Activated CD8-positive, alpha-beta memory T cell treated with anti-CD3 and anti-CD28 coated beads, Interleukin-2, amount 10 ng/mL, durations not matched to agents 7 days and 5 days (primary cell): Measurements from ENCODE around the gene ATF7IP2. TPM values are rescaled to one million over a fixed set of nuclear protein-coding genes. Genes with fewer than 3 reads are reported as not detected.
A peak's percentile ranks its signal among the peaks of the same experiment; 100 is the strongest.
"Not testable (repeated sequence)": the region's sequence is repeated elsewhere in the genome, so short reads cannot be mapped to it uniquely, and the experiment has no call there.

Source experiments
- ATAC-seq: fragments of 150-1000 bp; cut with Tn5 transposase; one replicate; pipeline ENCODE4 v1.10.0; 2021; ENCODE audit warnings: moderate library complexity
- CTCF ChIA-PET: fragments of 350-600 bp; sonication (Branson Sonifier 250); formaldehyde crosslinking; loops from one replicate; lab custom pipeline; 2021; ENCODE audit warnings: antibody characterized with exemption; lab: Charles Lee
- DNase-seq: peaks from one replicate; pipeline ENCODE4 v3.0.0-alpha.2; 2020
- H3K27ac Mint-ChIP-seq: one replicate; pipeline ENCODE4 v1.8.0; 2021; ENCODE audit warnings: mild to moderate bottlenecking, mixed read lengths
- H3K27me3 Mint-ChIP-seq: one replicate; pipeline ENCODE4 v1.8.0; 2021; ENCODE audit warnings: mixed read lengths
- H3K36me3 Mint-ChIP-seq: one replicate; pipeline ENCODE4 v1.8.0; 2021; ENCODE audit warnings: mild to moderate bottlenecking, mixed read lengths
- H3K4me1 Mint-ChIP-seq: one replicate; pipeline ENCODE4 v1.8.0; 2021; ENCODE audit warnings: mixed read lengths
- H3K4me3 Mint-ChIP-seq: one replicate; pipeline ENCODE4 v1.8.0; 2021; ENCODE audit warnings: mild to moderate bottlenecking, moderate library complexity, mixed read lengths
- H3K9me3 Mint-ChIP-seq: one replicate; pipeline ENCODE4 v1.8.0; 2022; ENCODE audit warnings: low read depth, mixed read lengths
- total RNA-seq, 2 experiments: library from RNA; stranded (reverse); gene quantifications; one replicate each; pipeline ENCODE4 v1.2.3, GENCODE V29; 2021

Gene ATF7IP2
- total RNA-seq, 2 experiments from 2014 or later, result 17.7 to 18.7 TPM

DNA sequence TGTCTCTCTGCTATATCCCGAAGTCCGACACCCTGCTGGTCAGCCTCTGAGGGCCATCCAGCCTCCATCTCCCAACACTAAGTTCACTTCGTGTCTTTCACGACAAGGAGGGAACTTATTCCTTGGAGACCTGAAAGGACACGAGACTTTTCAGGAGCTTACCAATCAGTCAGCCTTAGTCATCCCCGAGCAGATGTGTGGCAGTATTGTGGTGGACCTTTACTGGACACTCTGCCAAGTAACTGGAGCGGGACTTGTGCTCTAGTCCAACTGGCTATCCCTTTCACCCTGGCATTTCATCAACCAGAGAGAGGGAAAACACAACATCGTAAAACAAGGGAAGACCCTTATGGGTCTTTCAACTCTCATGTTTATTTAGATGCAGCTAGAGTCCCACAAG is 107.4 kb downstream of the ATF7IP2 start:
- H3K27me3 Mint-ChIP-seq, result peaks cover 3% of the 10 kb centered on the region
- no peaks in the 10 kb centered on the region for H3K4me1 Mint-ChIP-seq
- no peak for ATAC-seq
- no peak overlapping the region for H3K27ac Mint-ChIP-seq
- CTCF ChIA-PET, result no interaction called here
- peaks cover 7% of the 10 kb centered on the region for H3K9me3 Mint-ChIP-seq
- H3K36me3 Mint-ChIP-seq, result peaks cover 1% of the 10 kb centered on the region
- H3K4me3 Mint-ChIP-seq, result no peak overlapping the region
- no peak for DNase-seq

GRCh38 chr16:10494343-10495030 is 108.6 kb downstream of the ATF7IP2 start:
- DNase-seq (no peak), ATAC-seq (no peak)
- H3K36me3 Mint-ChIP-seq, result peaks cover 1% of the 10 kb centered on the region
- CTCF ChIA-PET, result no interaction called here
- H3K4me1 Mint-ChIP-seq, result no peaks in the 10 kb centered on the region
- H3K4me3 Mint-ChIP-seq, result no peak overlapping the region
- no peak overlapping the region for H3K27ac Mint-ChIP-seq
- peaks cover 7% of the 10 kb centered on the region for H3K9me3 Mint-ChIP-seq
- peaks cover 3% of the 10 kb centered on the region for H3K27me3 Mint-ChIP-seq

DNA sequence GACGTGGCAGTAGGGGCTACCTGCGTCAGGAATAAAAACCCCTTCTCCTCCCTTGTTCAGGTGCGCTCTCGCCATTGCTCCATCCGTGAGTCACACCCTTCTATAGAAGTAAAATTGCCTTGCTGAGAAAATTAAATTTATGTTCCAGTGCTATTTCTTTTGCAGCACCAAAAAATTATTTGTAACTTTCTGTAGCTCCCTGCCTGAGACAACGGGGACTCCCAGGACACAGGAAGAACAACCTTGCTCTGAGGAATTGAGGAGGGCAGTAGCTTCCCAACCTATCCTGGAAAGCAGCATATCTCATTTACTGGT is 109.1 kb downstream of the ATF7IP2 start:
- Mint-ChIP-seq H3K9me3 (peaks cover 7% of the 10 kb centered on the region), H3K27ac (no peak overlapping the region), H3K36me3 (peaks cover 1% of the 10 kb centered on the region), H3K4me3 (no peak overlapping the region), H3K27me3 (peaks cover 3% of the 10 kb centered on the region), H3K4me1 (no peaks in the 10 kb centered on the region)
- no peak for ATAC-seq
- CTCF ChIA-PET, result no interaction called here
- DNase-seq, result no peak

DNA sequence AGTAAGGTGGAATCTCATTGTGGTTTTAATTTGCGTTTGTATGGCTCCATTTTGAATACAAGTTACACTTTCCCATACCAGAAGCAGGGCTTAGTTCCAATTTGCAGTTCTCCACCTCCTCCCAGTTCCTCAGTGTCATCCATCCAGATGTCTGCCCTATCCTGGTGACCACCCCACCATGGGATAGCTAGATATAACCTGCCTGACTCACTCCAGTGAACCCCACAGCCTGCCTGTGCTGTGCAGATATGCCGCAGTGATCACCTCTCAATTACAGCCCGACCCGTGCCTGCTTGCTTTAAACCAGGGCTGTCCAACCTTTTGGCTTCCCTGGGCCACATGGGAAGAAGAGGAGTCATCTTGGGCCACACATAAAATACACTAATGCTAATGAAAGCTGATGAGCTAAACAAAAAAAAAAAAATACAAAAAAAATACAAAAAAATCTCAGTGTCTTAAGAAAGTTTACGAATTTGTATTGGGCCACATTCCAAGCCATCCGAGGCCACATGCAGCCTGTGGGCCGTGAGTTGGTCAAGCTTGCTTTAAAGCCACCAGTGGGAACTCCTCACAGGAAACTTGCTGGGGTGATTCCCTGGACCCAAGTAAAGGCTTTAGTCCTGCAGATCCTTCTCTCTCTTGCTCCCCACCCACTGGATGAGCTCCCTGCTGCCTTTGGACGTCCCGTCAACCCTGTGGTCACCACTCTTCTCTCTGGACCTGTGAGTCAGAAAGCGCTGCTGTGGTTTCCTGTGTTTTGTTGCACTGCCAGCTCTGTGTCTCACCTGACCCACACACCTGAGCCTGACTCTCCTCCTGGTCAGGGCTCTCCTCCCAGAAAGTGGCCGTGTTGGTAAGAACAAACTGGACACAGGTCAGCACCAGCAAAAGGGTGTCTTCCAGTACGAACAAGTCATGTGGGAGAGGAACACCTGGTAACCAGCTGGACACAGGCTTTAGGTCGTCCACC is 111.6 kb downstream of the ATF7IP2 start:
- H3K27me3 Mint-ChIP-seq, result no peaks in the 10 kb centered on the region

GRCh38 chr16:10500582-10500981 is 114.7 kb downstream of the ATF7IP2 start:
- Mint-ChIP-seq H3K4me1 (no peaks in the 10 kb centered on the region), H3K27ac (no peak overlapping the region), H3K9me3 (no peaks in the 10 kb centered on the region), H3K4me3 (no peak overlapping the region), H3K27me3 (no peaks in the 10 kb centered on the region), H3K36me3 (no peaks in the 10 kb centered on the region)
- DNase-seq (peak; percentile 41), ATAC-seq (no peak)
- CTCF ChIA-PET, result interaction anchor here (1.5 kb wide), 1 partner anchor 179 kb away, joined by 5 read pairs; no protein-coding TSS in a partner anchor

More for the DNA sequence above, 111.6 kb downstream of the ATF7IP2 start:
- CTCF ChIA-PET, result interaction anchor here (0.7 to 1.3 kb wide), 4 partner anchors 14 to 183 kb away, joined by 3 to 4 read pairs (median 3); no protein-coding TSS in a partner anchor
- Mint-ChIP-seq H3K36me3 (peaks cover 1% of the 10 kb centered on the region), H3K27ac (no peak overlapping the region), H3K9me3 (peaks cover 7% of the 10 kb centered on the region), H3K4me3 (no peak overlapping the region), H3K4me1 (no peaks in the 10 kb centered on the region)
- ATAC-seq (peak; percentile 35), DNase-seq (peak; percentile 54)

- CTCF ChIA-PET, result interaction anchor here (1.5 kb wide), 1 partner anchor 179 kb away, joined by 5 read pairs; no protein-coding TSS in a partner anchor
- no peaks in the 10 kb centered on the region for H3K4me1 Mint-ChIP-seq
- H3K27me3 Mint-ChIP-seq, result no peaks in the 10 kb centered on the region
- no peak overlapping the region for H3K27ac Mint-ChIP-seq
- no peak overlapping the region for H3K4me3 Mint-ChIP-seq
- peak; percentile 41 for DNase-seq
- ATAC-seq, result peak; percentile 62
- H3K36me3 Mint-ChIP-seq, result no peaks in the 10 kb centered on the region
- H3K9me3 Mint-ChIP-seq, result no peaks in the 10 kb centered on the region
These were observed 115.3 kb downstream of the ATF7IP2 start for GRCh38 chr16:10501016-10501607.

- Mint-ChIP-seq H3K27ac (no peak overlapping the region), H3K9me3 (no peaks in the 10 kb centered on the region), H3K27me3 (no peaks in the 10 kb centered on the region), H3K36me3 (no peaks in the 10 kb centered on the region), H3K4me3 (no peak overlapping the region), H3K4me1 (no peaks in the 10 kb centered on the region)
- DNase-seq, result no peak
- no peak for ATAC-seq
- CTCF ChIA-PET, result interaction anchor here (1.1 kb wide), 1 partner anchor 169 kb away, joined by 3 read pairs; no protein-coding TSS in a partner anchor
These were observed 116.9 kb downstream of the ATF7IP2 start for GRCh38 chr16:10502776-10503175.

DNA sequence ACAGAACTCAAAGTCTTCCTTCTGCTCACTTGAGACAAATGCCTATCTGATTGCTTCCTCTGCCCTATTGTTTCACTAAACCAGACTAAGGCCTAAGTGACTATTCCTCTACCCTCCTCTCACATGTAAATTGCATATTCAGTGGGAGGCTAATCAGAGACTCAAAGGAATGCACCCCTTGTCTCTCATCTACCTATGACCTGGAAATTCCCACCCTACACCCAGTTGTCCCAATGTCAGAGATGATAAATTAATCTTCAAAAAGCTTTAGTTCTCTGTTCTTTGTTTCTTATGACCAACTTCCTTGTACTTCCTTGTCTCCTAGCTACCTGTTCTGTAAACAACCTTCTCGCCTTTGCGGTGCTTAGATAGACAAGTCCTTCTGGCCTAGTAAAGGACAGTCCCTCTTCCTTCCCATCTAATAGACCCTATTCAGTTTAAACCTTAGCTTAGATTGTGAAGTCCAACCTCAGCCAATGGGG is 118.6 kb downstream of the ATF7IP2 start:
- no peak overlapping the region for H3K27ac Mint-ChIP-seq
- CTCF ChIA-PET, result interaction anchor here (0.7 to 2.1 kb wide), 5 partner anchors 18 to 248 kb away, joined by 3 to 9 read pairs (median 3); no protein-coding TSS in a partner anchor
- H3K9me3 Mint-ChIP-seq, result no peaks in the 10 kb centered on the region
- ATAC-seq (no peak), DNase-seq (no peak)
- H3K36me3 Mint-ChIP-seq, result no peaks in the 10 kb centered on the region
- H3K4me1 Mint-ChIP-seq, result no peaks in the 10 kb centered on the region
- H3K4me3 Mint-ChIP-seq, result no peak overlapping the region
- peaks cover under 1% of the 10 kb centered on the region for H3K27me3 Mint-ChIP-seq

DNA sequence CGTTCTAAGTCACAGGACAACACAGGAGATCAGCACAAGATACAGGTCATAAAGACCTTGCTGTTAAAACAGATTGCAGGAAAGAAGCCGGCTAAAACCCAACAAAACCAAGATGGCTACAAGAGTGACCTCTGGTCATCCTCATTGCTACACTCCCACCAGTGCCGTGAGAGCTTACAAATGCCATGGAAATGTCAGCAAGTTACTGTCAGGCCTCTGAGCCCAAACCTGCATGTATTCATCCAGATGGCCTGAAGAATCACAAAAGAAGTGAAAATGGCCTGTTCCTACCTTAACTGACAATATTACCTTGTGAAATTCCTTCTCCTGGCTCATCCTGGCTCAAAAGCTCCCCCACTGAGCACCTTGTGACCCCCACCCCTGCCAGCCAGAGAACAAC is 119.4 kb downstream of the ATF7IP2 start:
- H3K27ac Mint-ChIP-seq, H3K4me3 Mint-ChIP-seq, H3K9me3 Mint-ChIP-seq, H3K4me1 Mint-ChIP-seq, ATAC-seq, H3K27me3 Mint-ChIP-seq, H3K36me3 Mint-ChIP-seq, DNase-seq: not testable (repeated sequence)
- CTCF ChIA-PET, result interaction anchor here (0.7 to 2.1 kb wide), 4 partner anchors 18 to 248 kb away, joined by 3 to 9 read pairs (median 4); no protein-coding TSS in a partner anchor

DNA sequence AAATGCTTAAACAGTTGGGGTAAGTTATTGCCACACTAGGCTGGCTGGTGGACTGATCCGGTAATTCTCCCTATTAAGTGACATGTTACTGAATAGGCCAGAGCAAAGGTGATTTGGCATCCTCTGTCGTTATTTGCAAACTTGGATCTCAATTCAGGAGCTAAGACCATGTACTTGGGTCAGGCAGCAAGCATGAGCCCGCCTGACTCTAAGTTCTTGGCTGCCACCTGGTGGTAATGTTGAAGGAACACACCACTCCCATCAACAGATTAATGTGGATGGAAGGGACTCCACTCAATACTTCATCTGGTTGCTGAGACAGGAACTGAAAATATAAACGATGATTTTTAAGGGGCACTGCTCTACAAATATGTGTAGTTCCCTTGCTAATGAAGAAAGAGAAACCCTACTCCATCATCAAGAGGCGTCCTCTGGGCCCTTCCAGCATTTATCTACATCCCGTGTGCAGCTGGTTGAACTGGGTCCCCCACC is 123.7 kb downstream of the ATF7IP2 start:
- no peaks in the 10 kb centered on the region for H3K9me3 Mint-ChIP-seq
- H3K4me1 Mint-ChIP-seq, result peaks cover 3% of the 10 kb centered on the region
- CTCF ChIA-PET, result interaction anchor here (0.7 to 5.2 kb wide), 9 partner anchors 176 to 254 kb away, joined by 3 to 44 read pairs (median 5); no protein-coding TSS in a partner anchor
- DNase-seq, result peak; percentile 75
- H3K27ac Mint-ChIP-seq, result no peak overlapping the region
- peaks cover 19% of the 10 kb centered on the region for H3K27me3 Mint-ChIP-seq
- no peak overlapping the region for H3K4me3 Mint-ChIP-seq
- no peaks in the 10 kb centered on the region for H3K36me3 Mint-ChIP-seq
- ATAC-seq, result peak; percentile 84

DNA sequence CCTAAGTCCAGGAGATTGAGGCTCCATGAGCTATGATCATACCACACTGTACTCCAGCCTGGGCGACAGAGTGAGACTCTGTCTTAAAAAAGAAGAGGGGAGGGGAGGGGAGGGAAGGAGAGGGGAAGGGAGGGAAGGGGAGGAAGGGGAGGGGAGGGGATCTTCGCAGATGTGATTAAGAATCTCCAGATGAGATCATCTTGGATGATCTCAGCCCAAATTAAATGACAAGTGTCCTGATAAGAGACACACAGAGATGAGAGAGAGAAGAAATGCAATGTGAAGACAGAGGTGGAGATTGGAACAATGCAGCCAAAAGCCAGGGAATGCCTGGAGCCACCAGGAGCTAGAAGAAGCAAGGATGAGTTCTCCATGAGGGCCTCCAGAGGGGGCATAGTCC is 124.4 kb downstream of the ATF7IP2 start:
- H3K27me3 Mint-ChIP-seq, result peaks cover 19% of the 10 kb centered on the region
- ATAC-seq, result no peak
- CTCF ChIA-PET, result interaction anchor here (1.3 to 5.2 kb wide), 6 partner anchors 191 to 255 kb away, joined by 3 to 44 read pairs (median 6); no protein-coding TSS in a partner anchor
- no peak overlapping the region for H3K4me3 Mint-ChIP-seq
- H3K9me3 Mint-ChIP-seq, result no peaks in the 10 kb centered on the region
- peaks cover 3% of the 10 kb centered on the region for H3K4me1 Mint-ChIP-seq
- H3K36me3 Mint-ChIP-seq, result no peaks in the 10 kb centered on the region
- DNase-seq, result no peak
- H3K27ac Mint-ChIP-seq, result no peak overlapping the region

GRCh38 chr16:10511829-10512228 is 126.0 kb downstream of the ATF7IP2 start:
- Mint-ChIP-seq H3K27me3 (peaks cover 19% of the 10 kb centered on the region), H3K9me3 (no peaks in the 10 kb centered on the region), H3K27ac (no peak overlapping the region), H3K4me1 (peaks cover 3% of the 10 kb centered on the region), H3K4me3 (no peak overlapping the region), H3K36me3 (no peaks in the 10 kb centered on the region)
- ATAC-seq (peak; percentile 23), DNase-seq (no peak)
- CTCF ChIA-PET, result interaction anchor here (0.7 to 5.3 kb wide), 4 partner anchors 196 to 367 kb away, joined by 3 to 66 read pairs (median 24); no protein-coding TSS in a partner anchor
